ENCODE results near the gene MYLK. TPM values are rescaled to one million over a fixed set of nuclear protein-coding genes. Genes with fewer than 3 reads are reported as not detected.
A peak's percentile ranks its signal among the peaks of the same experiment; 100 is the strongest.

The MYLK gene
- total RNA-seq, 1 donor from 2014 or later: 0.26 TPM

GRCh38 chr3:123564056-123564455 is 320.1 kb downstream of the MYLK start:
- H3K9me3 Mint-ChIP-seq: no peaks in the 10 kb centered on the region
- H3K36me3 Mint-ChIP-seq (ENCODE audit: low read depth): peaks cover 13% of the 10 kb centered on the region
- no peak overlapping the region for H3K4me3 Mint-ChIP-seq
- intact Hi-C loops (cut with micrococcal nuclease): no loop called here
- H3K27ac Mint-ChIP-seq: no peak overlapping the region
- H3K27me3 Mint-ChIP-seq: no peaks in the 10 kb centered on the region
- peaks cover 8% of the 10 kb centered on the region for H3K4me1 Mint-ChIP-seq
- peak; percentile 40 for DNase-seq

GRCh38 chr3:123562547-123562946 is 321.6 kb downstream of the MYLK start:
- Mint-ChIP-seq H3K27ac (no peak overlapping the region), H3K36me3 (ENCODE audit: low read depth) (peaks cover 7% of the 10 kb centered on the region), H3K4me1 (peaks cover 8% of the 10 kb centered on the region), H3K9me3 (no peaks in the 10 kb centered on the region), H3K27me3 (no peaks in the 10 kb centered on the region), H3K4me3 (no peak overlapping the region)
- intact Hi-C loops (cut with micrococcal nuclease): no loop called here
- no peak for DNase-seq

GRCh38 chr3:123561188-123561587 is 322.9 kb downstream of the MYLK start:
- no peaks in the 10 kb centered on the region for H3K27me3 Mint-ChIP-seq
- peaks cover 6% of the 10 kb centered on the region for H3K4me1 Mint-ChIP-seq
- no peak overlapping the region for H3K4me3 Mint-ChIP-seq
- DNase-seq: no peak
- peaks cover 4% of the 10 kb centered on the region for H3K36me3 Mint-ChIP-seq (ENCODE audit: low read depth)
- H3K27ac Mint-ChIP-seq: no peak overlapping the region
- intact Hi-C loops (cut with micrococcal nuclease): no loop called here
- H3K9me3 Mint-ChIP-seq: no peaks in the 10 kb centered on the region

Other genes with a start within 250 kb of the MYLK start
- gene CCDC14, start 76.9 kb upstream of the MYLK start, total RNA-seq: 43.1 and 46.2 TPM in 2 replicates
- not detected in 2 replicates for gene ROPN1, start 107.8 kb upstream of the MYLK start, total RNA-seq
- gene KALRN, start 149.0 kb upstream of the MYLK start, total RNA-seq: 0.66 and 0.72 TPM in 2 replicates

All from activated CD4-positive, alpha-beta T cell treated with anti-CD3 and anti-CD28 coated beads, Interleukin-2, amount 10 ng/mL, durations not matched to agents 24 days and 14 days (primary cell).